SKM-1 treated with dmso at 0.1 percent for 144 hours (cell line): ENCODE measurements around the gene SERINC5.

Experiments
- DNase-seq: peaks from one replicate; lab custom pipeline; 2025; ENCODE audit not compliant: unreplicated experiment; lab: John Stamatoyannopoulos, UW

SERINC5 gene

DNA sequence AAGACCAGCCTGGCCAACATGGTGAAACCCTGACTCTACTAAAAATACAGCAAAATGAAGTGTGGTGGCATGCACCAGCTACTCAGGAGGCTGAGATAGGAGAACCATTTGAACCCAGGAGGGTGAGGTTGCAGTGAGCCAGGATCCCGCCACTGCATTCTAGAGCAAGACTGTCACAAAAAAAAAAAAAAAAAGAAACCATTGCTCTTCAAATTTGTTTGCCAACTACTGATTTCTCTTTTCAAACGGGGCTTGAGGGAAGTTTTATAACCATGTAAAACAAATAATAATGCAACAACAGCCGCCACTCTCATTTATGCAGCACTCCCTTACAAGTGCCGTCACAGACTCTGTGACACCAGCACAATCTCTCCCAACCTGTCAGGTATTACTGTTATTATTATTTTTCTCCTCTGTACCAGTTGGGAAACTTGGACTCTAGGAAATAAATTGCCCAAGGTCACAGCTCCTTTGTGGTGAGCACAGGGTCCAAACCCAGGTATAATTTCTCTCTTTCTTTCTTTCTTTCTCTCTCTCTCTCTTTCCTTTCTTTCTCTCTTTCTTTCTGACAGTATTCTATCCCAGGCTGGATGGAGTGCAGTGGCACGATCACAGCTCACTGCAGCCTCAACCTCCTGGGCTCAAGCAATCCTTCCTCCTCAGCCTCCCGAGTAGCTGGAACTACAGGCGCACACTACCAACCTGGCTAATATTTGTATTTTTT, 25.4 kb downstream of the SERINC5 start:
- DNase-seq: no peak

DNA sequence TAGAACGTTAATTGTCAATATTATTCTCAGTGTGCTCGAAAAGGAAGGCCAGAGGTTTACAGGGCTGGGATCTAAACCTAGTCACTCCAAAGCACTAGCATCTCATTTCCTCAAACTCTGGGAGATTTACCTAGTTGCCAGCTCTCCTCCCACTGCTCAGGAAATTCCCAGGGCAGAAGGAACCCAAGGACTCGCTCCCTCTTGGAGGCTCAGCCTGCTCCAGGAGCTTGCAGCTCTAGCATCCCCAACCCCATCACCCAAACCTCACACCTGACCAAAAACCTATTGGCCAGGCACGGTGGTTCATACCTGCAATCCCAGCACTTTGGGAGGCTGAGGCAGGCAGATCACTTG, 26.0 kb downstream of the SERINC5 start:
- no peak for DNase-seq

DNA sequence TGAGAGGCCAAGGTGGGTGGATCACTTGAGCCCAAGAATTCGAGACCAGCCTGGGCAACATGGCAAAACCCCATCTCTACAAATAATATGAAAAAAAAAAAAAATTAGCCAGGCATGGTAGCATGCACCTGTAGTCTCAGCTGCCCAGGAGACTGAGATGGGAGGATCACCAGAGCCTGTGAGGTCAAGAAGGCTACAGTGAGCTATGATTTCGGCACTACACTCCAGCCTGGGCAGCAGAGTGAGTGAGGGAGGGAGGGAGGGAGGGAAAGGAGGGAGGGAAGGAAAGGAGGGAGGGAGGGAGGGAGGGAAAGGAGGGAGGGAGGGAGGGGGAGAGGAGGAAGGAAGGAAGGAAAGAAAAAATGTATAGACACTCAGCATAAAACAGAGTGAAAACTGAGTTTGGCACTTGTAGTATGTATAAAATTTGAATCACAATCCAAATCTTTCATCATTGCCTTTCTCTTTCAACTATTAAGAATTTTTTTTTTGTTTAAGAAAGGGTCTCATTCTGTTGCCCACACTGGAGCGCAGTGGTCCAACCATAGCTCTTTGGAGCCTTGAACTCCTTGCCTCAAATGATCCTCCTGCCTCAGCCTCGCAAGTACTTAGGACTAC, 27.8 kb downstream of the SERINC5 start:
- no peak for DNase-seq

DNA sequence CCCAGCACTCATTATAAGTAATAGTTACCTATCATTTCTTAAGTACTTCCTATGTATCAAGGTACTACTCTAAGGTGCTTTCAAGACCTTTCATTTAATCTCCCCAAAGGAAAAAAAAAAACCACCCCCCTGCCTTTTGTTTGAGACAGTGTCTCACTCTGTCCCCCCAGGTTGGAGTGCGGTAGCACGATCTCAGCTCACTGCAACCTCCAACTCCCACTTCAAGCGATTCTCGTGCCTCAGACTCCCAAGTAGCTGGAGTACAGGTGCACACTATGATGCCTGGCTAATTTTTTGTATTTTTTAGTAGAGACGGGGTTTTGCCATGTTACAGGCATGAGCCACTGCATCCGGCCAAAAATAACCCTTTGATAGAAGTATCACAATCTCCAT, 29.9 kb downstream of the SERINC5 start:
- DNase-seq: no peak

DNA sequence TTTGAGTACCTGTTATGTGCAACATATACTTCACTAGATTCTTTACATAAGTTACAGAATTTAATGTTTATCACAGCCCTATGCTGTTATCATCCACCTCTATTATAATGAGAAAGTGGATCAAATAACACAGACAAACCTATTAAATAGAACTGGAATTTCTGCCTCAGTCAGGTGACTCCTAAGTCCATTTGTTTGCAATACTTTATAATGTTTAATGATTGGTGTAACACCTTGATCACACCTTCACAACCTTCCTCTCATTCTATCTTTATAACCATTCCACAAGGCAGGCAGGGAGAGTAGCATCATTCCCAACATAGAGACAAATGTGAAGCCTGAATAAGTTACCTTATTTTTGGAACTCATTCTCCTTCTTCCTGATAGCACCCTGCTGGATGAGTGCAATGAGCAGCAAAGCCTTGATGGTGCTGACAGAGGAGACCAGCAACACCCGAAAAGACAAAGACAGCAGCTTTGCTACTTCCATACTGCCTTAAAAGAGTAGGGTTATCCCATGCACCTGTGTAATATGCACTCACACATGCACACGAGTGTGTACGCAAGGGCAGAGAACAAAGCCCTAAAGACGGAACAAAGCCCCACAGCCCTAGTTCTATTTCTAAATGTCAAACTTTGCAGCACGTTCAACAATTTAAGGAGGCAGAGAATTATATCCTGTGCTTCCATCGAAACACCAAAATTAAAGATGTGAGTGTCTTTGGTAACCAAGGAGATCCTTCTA, 30.5 kb downstream of the SERINC5 start:
- no peak for DNase-seq

DNA sequence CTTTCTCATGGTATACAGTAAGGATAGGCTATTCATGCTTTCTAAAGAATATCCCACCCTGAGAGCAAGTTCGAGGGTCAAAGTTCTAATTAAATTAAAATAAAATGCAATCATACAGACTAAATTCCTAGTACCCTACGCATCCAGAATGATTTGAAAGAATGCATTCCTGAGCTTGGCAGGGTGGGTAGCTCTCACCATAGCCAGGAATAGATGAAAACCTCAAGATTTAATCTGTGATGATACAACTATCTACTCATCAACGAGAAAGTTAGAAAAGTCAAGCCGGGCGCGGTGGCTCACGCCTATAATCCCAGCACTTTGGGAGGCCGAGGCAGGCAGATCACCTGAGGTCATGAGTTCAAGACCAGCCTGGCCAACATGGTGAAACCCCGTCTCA, 32.3 kb downstream of the SERINC5 start:
- DNase-seq: no peak

DNA sequence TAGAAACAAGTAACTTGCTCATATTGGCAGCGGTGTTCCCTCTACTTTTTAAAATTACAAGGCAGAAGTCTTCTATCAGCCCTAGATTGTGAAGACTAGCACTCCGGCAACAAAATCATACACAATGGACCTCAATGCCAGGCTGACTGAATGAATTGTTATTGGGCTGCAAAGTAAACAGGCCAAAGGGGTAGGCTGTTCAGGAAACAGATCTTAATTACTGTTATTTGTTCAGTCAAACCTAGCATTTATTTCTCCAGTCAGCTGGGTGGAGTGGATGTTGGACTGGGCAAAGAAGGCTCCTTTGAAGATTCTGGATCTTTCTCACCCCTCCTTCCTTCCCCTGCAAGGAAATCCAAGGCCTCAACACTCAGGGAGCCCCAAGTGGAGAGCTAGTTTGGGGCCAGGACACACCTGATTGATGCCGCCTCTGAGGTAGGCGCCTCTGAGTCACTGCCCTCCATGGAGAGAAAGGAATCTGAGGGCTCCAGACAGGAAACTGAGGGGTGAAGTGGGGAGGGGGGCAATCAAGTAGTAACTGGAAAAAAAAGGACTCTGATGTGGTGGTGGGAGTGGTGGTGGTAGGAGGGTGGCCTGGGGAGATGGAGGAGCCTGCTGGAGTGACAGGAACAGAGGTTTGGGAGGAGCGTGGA, 35.5 kb downstream of the SERINC5 start:
- no peak for DNase-seq

DNA sequence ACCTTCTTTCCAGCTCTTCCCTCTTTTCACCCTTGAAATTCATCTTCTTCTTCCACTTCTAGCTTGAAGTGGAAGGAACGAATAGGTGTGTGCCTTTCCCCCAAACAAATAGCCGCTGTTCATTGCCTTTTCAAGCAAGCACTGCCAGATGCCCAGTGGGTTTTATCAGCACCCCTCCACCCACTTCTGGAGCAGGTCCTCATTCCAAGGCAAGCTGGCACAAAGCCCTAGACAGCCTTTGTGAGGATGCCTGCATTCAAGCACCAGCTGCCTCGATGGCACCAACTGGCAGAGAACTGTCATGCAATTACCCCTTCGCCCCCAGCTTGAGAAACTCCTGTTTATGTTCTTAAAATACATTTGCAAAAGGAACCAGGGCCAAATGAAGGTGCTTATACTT, 36.5 kb downstream of the SERINC5 start:
- DNase-seq: no peak

DNA sequence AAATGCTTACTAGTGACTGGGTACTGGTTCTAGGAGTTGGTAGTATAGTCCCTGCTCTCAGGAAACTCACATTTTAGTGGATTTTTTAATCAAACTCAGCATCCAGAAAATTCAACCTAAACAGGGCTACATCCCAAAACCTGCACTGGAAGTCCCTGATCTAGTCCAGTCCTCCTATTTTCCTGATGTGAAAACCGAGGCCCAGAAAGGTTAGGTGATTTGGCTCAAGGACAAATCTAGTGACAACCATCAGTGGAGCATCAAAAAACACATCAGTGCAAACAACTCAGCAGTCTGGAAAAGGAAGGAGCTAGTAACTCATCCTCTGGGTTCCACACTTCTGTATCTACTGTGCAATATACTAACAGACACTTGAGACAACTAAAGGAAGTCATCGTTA, 38.2 kb downstream of the SERINC5 start:
- no peak for DNase-seq

DNA sequence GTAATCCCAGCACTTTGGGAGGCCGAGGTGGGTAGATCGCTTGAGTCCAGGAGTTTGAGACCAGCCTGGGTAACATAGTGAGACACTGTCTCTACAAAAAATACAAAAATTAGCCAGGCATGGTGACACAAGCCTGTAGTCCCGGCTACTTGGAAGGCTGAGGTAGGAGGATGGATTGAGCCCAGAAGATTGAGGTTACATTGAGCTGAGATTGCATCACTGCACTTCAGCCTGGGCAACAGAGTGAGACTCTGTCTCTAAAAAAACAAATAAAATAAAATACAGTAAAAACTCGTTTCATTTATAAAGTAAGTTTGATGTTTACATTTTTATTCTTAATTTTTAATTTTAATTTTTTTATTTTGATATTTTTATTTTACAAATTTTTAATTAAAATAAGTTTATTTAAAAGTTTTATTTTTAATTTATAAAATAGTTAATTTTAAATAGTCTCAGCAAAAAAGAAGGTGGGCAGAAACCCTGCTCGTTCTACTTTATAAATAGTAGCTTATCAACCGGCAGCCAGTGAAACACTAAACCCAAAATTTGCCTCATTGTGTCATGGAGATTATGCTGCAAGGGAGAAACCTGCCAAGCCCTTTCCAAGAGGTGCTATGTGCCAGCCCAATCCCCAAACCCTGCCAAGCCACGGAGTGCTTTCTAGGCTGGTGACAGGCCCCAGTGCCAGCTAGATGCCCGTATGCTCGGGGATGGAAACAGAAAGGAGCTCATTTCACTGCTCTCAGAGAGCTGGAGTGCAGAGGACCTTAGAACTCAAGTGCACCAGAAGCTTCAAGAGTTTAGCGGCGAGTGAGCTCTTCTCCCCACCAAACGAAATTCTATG, 38.9 kb downstream of the SERINC5 start:
- DNase-seq: no peak

DNA sequence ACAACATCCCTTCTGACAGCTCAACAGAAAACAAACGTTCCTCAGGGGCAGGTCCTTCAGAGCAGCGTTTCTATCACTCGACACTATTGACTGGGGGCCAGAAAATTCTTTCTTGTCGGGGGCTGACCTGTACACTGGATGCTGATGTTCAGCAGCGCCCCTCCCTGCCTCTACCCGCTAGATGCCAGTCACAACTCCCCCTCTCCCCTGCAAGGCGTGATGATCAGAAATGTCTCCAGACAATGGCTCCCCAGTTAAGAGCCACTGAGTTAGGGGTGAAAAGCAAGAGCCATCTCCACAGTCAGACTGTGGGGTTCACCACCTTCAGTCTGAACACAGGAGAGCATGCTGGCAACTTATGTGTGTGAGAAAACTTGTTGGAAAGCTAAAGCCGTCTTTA, 39.8 kb downstream of the SERINC5 start:
- no peak for DNase-seq

DNA sequence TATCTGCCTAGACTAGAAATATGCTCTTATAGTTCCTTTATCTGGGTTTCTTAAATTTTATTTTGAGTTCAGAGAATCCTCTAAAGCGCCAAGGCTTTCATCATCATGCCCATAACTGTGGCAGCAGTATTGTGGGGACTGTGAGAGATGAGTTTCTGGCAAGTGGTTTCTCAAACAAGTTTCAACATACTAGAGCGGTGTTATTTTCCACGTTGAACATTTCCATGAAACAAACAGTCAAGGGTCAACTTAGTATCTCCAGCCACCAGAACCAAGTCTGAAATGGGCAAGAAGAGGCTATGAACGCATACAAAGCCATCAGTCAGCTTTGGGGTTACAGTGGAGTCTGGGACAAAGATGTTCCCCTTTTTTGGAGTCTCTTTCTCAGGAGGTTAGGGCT, 40.3 kb downstream of the SERINC5 start:
- no peak for DNase-seq

DNA sequence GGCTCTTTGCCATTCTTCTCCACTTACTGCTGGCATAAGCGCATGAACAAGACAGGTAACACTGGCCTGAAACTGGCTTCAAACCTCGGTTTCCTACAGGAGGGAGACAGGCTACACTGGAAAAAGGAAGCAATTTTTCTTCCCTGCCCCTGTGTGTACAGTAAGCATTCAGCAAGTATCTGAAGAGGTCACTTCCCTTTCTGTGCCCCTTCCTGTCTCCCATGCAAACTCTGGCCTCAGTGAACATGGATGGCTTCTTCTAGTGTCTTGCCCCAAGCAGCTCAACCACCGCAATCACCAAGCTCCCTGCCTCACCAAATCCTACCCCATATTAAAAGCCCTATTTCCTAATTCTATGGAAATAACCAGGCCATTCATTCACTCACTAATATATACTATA, 42.4 kb downstream of the SERINC5 start:
- peak; percentile 56 for DNase-seq

DNA sequence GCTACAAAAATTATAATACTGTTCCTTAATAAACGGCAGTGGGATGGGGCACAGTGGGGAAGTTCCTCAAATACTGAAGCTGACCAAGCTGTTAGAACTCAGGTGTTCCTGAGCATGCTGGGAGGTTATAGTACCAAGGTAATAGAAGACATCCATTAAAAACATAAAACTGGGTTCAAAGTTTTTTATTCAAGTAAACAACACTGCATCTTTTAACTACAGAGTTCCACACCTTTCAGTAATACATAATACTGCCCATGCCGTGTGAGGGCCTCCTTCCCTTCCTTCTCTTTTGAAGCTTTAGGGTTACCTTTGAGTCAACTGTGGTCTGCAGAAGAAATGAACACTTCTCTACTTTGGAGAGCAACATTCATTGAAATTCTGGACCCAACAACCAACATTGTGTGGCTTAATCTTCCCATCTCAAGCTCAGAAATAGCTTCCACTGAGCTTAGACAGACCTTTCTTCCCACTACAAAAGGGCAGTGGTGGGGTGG, 43.6 kb downstream of the SERINC5 start:
- DNase-seq: no peak

DNA sequence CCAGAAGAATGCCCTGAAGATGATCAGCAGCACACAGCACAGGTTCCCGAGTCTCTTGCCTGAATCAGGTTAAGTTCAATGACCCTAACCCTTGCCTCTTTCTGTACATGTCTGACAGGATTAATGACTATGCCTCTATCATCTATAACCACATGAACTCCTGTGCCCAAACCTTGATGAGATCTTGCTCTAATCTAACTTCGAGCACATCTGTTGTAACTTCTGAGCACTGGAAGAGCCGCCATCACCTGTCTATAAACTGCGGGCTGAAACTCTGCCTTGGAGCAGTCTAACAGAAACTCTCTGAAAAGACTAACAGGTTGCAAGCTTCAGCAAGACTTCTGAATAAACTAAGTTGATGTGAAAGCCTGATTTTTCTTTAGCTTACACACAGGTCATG, 44.5 kb downstream of the SERINC5 start:
- no peak for DNase-seq

DNA sequence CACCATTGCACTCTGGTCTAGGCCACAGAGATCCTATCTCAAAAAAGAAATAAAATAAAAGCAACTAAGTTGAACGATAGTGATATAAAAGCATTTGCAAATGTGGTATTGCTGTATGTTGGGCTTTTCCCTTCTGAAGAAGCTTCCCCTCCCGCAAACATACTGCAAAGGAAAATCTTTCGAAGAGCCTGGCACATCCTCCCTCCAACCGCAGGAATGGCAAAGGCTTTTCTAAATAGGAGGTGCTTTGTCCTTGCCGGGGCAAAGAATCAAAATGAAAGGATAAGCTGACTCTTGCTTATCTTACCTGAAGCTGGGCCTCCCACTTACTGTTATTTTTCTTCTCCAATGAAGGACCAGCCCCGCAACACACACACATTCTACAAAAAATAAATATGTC, 45.8 kb downstream of the SERINC5 start:
- no peak for DNase-seq

DNA sequence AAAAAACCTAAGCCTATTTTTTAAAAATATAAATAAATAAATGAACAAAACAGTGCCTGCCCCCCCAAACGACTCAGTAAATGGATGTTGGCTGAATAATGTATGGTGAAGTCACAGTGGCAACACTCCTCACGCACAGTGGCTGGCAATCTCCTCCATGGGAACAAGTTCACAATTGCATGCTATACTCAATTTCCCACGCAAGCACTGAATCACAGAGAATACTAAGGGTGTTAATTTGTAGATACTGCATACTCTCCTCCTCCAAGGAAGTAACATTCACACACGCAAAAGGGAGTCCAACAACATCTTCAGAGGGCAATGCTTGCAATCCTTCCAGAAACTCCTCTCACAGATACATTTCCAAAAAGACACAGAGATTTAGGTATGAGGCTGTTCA, 47.5 kb downstream of the SERINC5 start:
- DNase-seq: no peak

DNA sequence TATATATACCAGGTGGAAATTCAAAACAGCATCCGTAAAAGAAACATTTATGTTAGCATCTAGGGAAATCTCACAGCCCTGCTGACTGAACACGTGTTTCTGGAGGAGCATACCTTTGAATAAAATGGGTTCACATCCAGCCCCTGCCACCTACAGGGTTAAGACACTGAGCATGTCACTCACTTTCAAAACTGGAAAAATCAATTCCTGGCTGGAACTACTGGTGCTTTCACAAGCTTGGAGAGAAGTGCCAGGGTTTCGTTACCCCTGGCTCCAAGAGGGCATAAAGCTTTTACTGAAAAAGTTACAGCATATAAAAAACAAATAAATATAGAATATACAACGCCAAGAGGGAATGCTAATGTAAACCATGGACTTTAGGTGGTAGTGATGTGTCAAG, 48.0 kb downstream of the SERINC5 start:
- DNase-seq: no peak

DNA sequence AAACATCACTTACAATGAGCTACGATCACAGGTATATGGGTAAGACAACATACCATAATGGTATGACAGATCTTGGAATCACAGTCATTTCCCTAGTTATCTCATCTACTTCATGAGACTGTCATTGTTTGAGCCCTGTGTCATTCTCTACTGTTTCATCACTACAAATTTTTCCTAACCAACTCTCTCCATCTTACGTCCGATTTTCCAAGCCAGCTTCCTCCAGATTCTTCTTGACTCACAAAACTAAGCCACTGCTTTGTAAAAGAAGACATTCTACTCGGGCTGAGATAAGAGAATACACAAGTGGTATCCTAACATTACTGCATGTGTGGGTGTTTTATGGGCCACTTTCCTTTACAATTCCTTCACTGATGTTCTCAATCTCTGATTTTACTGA, 49.6 kb downstream of the SERINC5 start:
- DNase-seq: no peak

DNA sequence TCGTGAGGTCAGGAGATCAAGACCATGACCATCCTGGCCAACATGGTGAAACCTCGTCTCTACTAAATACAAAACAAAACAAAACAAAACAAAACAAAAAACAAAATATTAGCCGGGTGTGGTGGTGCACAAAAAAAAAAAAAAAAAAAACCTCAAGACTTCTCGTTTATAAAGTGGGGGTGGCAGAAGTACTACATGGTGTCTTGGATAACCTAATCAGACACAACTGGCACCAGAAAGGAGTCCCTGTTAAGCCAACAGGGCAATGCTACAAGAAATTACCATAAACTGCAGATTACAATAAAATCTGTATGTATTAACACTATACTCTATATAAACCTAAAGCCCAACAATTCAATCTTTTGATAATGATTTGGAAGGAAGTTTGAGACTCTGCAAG, 50.0 kb downstream of the SERINC5 start:
- DNase-seq: no peak
